ENCODE results near the gene BAZ1A.

GRCh38 chr14:34843011-34843554, 32.1 kb downstream of the BAZ1A start:
- TF ChIP-seq POLR2A (IDR thresholded peaks at IDR 0.05) (no peak), CTCF (IDR thresholded peaks at IDR 0.05) (no peak)
